ENCODE measurements around the gene HSF4.

Gene HSF4

DNA sequence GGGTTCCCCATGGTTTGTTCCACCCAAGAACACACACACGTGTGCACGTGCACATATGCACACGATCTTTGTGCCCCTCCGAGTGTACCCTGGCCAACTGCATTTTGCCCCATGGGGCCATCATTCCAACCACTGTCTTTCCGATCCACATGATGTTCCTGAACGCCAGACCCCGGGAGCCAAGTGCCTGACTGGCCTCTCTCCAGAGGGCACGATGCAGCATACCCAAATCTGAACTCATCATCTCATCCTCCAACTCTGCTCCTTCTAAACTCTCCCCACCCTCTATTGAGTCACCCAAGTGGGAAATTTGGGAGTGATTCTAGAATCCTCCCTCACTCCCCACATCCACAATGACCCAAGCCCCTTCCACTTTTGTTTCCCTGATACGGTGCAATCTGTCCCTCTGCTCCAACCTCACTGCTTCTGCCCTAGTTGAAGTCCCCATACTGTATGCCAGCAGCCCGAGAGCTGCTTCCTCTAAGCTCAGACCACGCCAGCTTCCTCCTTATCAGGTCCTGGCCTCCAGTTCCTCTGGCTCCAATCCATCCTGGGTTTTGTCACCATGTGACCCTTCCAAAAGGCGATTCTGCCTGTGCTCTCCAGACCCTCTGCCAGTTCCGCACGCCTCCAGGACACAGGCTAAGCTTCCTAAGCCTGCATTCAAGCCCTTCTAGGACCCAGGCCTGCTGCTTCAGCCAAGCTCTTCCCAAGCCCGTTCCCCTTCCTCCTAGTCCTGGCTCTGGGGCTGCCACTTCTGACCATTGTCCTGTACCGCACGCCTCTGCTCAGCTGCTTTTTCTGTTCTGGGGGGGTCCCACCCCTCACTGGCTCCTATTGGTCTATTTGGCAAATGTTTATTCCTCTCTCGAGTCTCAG lies 52.3 kb downstream of the HSF4 start:
- Histone ChIP-seq H3K4me3 (ENCODE audit: low read depth, low read length) (no peak overlapping the region), H3K36me3 (ENCODE audit: control insufficient read depth, insufficient read depth, low read length) (no peaks in the 10 kb centered on the region), H3K27me3 (ENCODE audit: control insufficient read depth, insufficient read depth, low read length) (peaks cover 17% of the 10 kb centered on the region; the same call in 1 of the 2 replicates), H3K9me3 (ENCODE audit: control insufficient read depth, insufficient read depth, low read depth, low read length) (no peaks in the 10 kb centered on the region), H3K4me1 (ENCODE audit: control insufficient read depth, insufficient read depth, low read length) (no peaks in the 10 kb centered on the region; the same call in 1 of the 2 replicates), H3K9ac (ENCODE audit: low read length) (no peak overlapping the region), H3K27ac (ENCODE audit: low read depth, low read length) (no peak overlapping the region)

All from HUES6 (cell line).